Measurements from ENCODE around the gene TFE3. TPM values are rescaled to one million over a fixed set of nuclear protein-coding genes. Genes with fewer than 3 reads are reported as not detected.
"Not testable (repeated sequence)": the region's sequence is repeated elsewhere in the genome, so short reads cannot be mapped to it uniquely, and the experiment has no call there.

The TFE3 gene
- total and polyA plus RNA-seq, 11 donors = 12.1 to 61.2 (median 23.6) TPM

DNA sequence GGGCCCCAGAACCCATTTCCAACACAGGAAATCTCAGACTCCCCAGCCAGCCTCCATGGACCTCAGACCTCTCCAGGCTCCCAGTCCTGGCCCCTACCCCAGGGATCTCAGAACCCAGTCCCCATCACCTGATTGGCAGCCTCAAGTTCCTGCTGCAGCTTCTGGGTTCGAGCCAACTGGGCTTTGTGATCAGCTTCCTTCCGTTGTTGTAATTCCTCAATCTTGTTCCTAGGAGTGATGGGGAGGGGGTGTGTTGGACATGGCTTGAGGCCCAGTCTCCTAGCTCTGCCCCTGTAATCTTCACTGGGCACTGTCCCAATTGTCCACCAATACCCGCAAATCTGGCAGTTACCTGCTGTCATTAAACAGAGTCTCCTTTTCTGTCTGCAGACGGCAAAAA is 53.7 kb downstream of the TFE3 start:
- intact Hi-C loops (cut with DNase I) = no loop called here
- peak in 1 of 4 donors; percentile 55 for ATAC-seq
- Histone ChIP-seq H3K4me1 (no peaks in the 10 kb centered on the region), H3K27ac (no peak overlapping the region), H3K9me3 (no peaks in the 10 kb centered on the region), H3K36me3 (peaks cover 0 to 72% (median 26%) of the 10 kb centered on the region in 9 donors), H3K4me3 (no peak overlapping the region), H3K27me3 (peaks cover 0 to 5% (median 0%) of the 10 kb centered on the region in 9 donors)
- TF ChIP-seq, protein P1, sequence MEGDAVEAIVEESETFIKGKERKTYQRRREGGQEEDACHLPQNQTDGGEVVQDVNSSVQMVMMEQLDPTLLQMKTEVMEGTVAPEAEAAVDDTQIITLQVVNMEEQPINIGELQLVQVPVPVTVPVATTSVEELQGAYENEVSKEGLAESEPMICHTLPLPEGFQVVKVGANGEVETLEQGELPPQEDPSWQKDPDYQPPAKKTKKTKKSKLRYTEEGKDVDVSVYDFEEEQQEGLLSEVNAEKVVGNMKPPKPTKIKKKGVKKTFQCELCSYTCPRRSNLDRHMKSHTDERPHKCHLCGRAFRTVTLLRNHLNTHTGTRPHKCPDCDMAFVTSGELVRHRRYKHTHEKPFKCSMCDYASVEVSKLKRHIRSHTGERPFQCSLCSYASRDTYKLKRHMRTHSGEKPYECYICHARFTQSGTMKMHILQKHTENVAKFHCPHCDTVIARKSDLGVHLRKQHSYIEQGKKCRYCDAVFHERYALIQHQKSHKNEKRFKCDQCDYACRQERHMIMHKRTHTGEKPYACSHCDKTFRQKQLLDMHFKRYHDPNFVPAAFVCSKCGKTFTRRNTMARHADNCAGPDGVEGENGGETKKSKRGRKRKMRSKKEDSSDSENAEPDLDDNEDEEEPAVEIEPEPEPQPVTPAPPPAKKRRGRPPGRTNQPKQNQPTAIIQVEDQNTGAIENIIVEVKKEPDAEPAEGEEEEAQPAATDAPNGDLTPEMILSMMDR (IDR thresholded peaks at IDR 0.05) = no peak
- TF ChIP-seq POLR2A (IDR thresholded peaks at IDR 0.05) = no peak
- DNase-seq = peak in 2 of 5 donors; percentile 11 to 24
- 51 to 69% (median 63%) methylated on average over 4 of the region's 4 CpGs for WGBS, 4 donors

DNA sequence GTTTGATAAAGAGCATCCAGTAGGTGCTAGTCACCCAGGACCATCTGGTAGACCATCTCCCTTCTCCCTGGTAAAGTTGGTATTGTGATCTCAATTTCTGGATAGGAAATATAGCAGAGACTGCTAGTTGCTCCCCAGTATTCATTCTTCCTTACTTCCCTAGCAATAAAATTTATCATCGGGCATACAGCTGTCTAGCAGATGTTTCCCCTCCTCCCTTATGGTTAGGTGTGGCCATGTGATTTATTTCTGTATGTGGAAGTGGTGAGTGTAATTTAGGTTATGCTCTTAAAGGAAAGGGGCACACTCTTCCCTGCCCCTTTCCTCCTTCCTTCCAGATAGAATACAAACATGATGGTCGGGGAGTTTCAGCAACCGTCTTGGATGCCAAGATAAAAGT is 59.3 kb downstream of the TFE3 start:
- WGBS, 4 donors = 83 to 91% (median 87%) methylated on average over 3 of the region's 3 CpGs
- H3K4me3 ChIP-seq = no peak overlapping the region

DNA sequence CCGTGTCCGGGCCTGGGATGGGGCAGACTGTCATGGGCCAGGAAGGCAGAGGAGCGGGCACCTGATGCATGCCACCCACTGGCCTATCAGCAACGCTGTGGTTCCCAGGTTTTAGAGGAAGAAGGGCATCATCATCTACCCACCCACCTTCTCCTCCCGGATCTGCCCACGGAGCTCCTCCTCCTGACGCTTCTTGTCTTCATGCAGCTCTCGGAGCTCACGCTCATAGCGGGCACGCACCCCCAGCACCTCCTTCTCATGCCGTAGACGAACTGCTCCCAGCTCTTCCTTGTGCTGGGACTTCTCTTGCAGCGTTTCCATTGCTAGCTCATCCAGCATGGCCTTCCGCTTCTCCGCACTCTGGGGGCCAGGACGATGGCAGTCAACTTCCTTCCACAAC is 60.1 kb downstream of the TFE3 start:
- no peak overlapping the region for H3K27ac ChIP-seq
- no peaks in the 10 kb centered on the region for H3K27me3 ChIP-seq
- no peak overlapping the region for H3K4me3 ChIP-seq
- H3K9me3 ChIP-seq = no peaks in the 10 kb centered on the region
- intact Hi-C loops (cut with DNase I) = no loop called here
- no peak for ATAC-seq
- no peak for TF ChIP-seq POLR2A (IDR thresholded peaks at IDR 0.05)
- TF ChIP-seq, protein P1 (IDR thresholded peaks at IDR 0.05) = no peak
- DNase-seq = no peak
- WGBS, 4 donors = 90 to 94% (median 92%) methylated on average over 17 of the region's 17 CpGs
- no peaks in the 10 kb centered on the region for H3K4me1 ChIP-seq
- H3K36me3 ChIP-seq = peaks cover 0 to 67% (median 50%) of the 10 kb centered on the region in 9 donors

More for the DNA sequence above, 59.3 kb downstream of the TFE3 start:
- intact Hi-C loops (cut with DNase I) = no loop called here
- DNase-seq = no peak
- no peak overlapping the region for H3K27ac ChIP-seq
- ATAC-seq = no peak
- no peaks in the 10 kb centered on the region for H3K9me3 ChIP-seq
- H3K4me1 ChIP-seq = no peaks in the 10 kb centered on the region
- H3K36me3 ChIP-seq = peaks cover 0 to 70% (median 45%) of the 10 kb centered on the region in 9 donors
- H3K27me3 ChIP-seq = no peaks in the 10 kb centered on the region
- TF ChIP-seq, protein P1 (IDR thresholded peaks at IDR 0.05) = no peak
- no peak for TF ChIP-seq POLR2A (IDR thresholded peaks at IDR 0.05)

GRCh38 chrX:48981178-48981577 is 62.0 kb downstream of the TFE3 start:
- Histone ChIP-seq H3K4me1 (no peaks in the 10 kb centered on the region), H3K27me3 (no peaks in the 10 kb centered on the region), H3K36me3 (peaks cover 0 to 83% (median 57%) of the 10 kb centered on the region in 9 donors), H3K4me3 (no peak overlapping the region), H3K9me3 (no peaks in the 10 kb centered on the region), H3K27ac (no peak overlapping the region)
- TF ChIP-seq, protein P1 (IDR thresholded peaks at IDR 0.05) = no peak
- TF ChIP-seq POLR2A (IDR thresholded peaks at IDR 0.05) = no peak
- intact Hi-C loops (cut with DNase I) = no loop called here
- ATAC-seq (peak in 1 of 4 donors; percentile 39), DNase-seq (no peak)
- WGBS, 4 donors = 74 to 90% (median 86%) methylated on average over 9 to 10 of the region's 10 CpGs

- intact Hi-C loops (cut with DNase I) = not testable (repeated sequence)
- peaks cover 0 to 84% (median 60%) of the 10 kb centered on the region in 9 donors for H3K36me3 ChIP-seq
- 80 to 92% (median 84%) methylated on average over 4 to 10 of the region's 10 CpGs for WGBS, 4 donors
These were observed 62.8 kb downstream of the TFE3 start for GRCh38 chrX:48980341-48980740.

More at GRCh38 chrX:48980341-48980740, 62.8 kb downstream of the TFE3 start:
- H3K27me3 ChIP-seq, H3K4me3 ChIP-seq, DNase-seq, ATAC-seq, H3K27ac ChIP-seq, H3K9me3 ChIP-seq, H3K4me1 ChIP-seq: not testable (repeated sequence)

Data from heart left ventricle (tissue), 16 donors.